ENCODE measurements around the gene TTN. TPM values are rescaled to one million over a fixed set of nuclear protein-coding genes. Genes with fewer than 3 reads are reported as not detected.

TTN gene
- polyA plus RNA-seq (2013, experiment 1 of 2; ENCODE audit: insufficient read length), result 0.72 TPM
- polyA plus RNA-seq (2013, experiment 2 of 2; ENCODE audit: insufficient read length), result 0.72 TPM

- DNase-seq, result no peak
These were observed at the start of gene TTN for GRCh38 chr2:178807227-178808008. Gene TTN, minus strand, starts transcription at chr2:178807423. Its CDS starts 2,781 bp downstream, at chr2:178804642.

DNA sequence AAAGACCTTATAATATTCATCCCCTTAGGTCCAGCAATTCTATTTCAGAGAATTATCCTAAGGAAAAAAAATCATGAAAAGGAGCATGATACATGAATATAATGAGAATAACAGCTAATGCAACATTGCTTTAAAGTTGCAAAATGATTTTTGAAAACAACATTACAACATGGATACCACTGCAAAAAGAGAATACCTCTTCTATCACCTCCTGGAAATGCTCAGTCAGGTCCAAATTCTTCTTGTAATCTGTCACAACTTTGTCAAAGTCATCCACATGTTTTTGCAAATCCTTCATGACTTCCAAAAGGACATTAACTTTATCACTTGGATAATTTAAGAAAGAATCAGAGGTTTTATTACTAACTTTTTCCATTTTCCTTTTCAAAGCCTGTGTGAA is 47.9 kb upstream of the TTN start:
- DNase-seq, result no peak

DNA sequence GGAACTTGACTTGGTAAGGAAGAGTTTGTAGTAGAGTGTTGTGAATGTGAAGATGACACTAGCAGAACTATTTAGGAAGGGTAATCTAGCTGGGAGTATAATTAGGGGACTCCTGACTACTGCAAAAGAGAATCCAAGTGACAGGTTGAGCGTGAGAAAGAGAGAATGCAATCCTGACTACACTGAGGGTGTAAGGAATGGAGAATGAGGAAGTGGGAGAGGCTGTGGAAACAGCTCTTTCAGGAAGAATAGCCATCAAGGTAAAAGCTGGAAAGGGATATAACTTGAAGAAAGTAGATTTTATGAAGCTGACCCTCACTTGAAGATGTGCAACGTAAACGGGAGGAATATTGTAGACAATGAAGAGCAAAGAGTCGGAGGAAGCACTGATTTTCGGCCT is 41.1 kb upstream of the TTN start:
- DNase-seq, result no peak

- DNase-seq, result no peak
These were observed 39.2 kb upstream of the TTN start for GRCh38 chr2:178846458-178846802.

GRCh38 chr2:178845566-178846457 is 38.6 kb upstream of the TTN start:
- DNase-seq, result peak; percentile 50

- DNase-seq, result no peak
These were observed 37.5 kb upstream of the TTN start for GRCh38 chr2:178844701-178845100.

DNA sequence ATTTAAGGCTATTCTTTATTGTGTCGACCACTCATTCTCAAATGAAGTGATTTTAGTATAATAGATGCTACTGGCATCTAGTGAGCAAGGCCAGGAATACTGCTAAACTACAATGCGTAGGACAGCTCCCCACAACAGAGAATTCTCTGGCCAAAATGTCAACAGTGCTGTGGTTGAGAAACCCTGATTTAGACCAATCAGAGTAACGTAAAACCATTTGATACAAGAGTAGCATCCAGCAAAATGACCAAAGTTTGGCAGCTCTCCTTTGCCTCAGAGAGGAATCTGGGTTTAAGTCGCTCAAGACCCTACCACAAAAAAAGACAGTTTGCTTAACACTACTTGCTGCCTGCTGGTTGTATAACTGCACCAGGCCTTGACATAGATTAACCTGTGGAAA is 37.0 kb upstream of the TTN start:
- DNase-seq, result no peak

GRCh38 chr2:178843697-178844096 is 36.5 kb upstream of the TTN start:
- DNase-seq, result no peak

- DNase-seq, result no peak
These were observed 29.6 kb upstream of the TTN start for GRCh38 chr2:178836807-178837206.

DNA sequence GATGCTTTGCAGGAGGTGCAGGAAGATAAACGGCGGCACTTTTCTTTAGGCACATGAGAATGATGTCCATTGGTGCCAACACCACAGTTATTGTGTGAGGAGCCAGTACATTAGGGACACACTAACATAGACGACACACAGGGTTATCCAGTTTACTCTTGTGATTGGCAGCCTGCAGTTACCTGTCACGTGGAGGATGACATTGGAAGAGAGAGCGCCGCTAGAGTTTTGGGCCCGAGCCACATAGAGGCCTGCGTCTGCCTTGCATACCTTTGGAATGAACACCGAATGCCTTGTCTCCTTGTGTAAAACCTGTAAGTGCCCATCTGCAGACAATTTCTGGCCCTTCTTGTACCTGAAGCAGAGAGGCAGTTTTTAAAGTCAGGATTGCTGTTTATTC is 26.9 kb upstream of the TTN start:
- no peak for DNase-seq

DNA sequence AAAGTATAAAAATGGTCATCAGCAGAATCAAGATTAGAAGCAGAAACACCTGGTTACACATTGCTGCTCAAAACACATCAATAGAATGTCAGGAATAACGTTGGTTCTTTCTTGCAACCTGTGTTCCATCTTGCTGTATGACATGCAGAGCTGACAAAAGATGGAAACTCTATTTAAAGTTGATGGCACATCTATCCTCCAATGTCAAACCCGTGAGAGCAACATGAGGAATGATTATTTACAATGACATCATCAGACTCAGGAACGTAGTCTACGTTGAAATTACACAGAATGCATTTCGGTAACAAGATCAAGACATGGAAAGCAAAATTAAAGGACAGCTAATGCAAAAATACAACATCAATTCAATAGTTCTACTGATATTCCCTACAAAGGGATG is 26.2 kb upstream of the TTN start:
- DNase-seq, result no peak

DNA sequence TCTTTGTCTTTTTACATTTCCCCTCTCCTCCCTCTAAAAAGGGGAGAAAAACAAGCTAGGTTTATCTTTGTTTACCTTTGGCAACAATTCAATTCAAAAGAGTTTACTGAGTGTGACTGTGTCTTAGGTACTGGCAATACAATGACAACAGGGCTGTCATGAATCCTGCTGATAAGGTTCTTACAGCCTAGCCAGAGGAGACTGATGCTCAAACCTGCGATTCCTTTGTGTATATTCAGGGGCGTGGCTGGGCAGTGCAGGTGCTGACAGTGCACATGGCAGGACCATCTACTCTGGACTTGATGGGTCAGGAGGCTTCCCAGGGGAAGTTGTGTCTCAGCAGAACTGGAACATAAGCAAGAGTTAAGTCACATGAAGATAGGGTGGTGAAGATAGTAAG is 23.2 kb upstream of the TTN start:
- DNase-seq, result no peak

DNA sequence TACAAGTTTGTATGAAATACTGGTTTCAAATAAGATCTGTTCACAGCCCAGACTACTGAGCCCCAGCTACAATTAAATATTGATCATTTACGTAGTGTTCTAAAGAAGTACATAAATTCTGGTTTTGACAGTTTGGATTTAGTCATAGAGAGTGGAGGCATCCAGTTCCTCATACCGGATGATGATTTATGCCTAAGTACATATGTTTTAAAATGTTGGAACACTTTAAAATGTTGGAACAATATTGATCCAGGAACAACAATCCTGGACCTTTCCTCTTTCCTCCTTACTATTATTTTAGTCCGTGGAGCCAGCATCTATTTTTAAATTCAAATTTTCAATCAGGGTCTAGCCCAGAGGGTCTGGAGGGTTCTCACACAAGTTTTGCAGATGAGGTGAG is 22.8 kb upstream of the TTN start:
- DNase-seq, result no peak

GRCh38 chr2:178829299-178829960 is 22.2 kb upstream of the TTN start:
- DNase-seq, result no peak

DNA sequence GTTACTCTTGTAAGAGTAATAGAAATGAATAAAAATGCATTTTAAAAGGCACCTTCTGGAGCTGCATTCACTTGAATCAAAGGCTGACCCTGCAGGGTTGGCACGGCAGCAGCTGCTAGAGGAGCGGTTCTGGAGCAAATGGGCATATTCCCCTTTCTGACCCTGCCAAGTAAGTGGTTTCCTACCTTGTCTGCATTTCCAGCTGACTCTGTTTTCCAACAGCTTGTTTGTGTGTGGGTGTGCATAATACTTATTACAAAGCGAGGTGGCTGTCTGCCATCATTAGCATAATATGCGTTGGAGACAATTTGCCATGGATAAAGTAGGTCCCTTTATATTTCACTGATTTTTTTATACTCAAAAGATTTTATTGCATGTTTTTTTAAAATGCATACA is 21.3 kb upstream of the TTN start:
- DNase-seq, result no peak

DNA sequence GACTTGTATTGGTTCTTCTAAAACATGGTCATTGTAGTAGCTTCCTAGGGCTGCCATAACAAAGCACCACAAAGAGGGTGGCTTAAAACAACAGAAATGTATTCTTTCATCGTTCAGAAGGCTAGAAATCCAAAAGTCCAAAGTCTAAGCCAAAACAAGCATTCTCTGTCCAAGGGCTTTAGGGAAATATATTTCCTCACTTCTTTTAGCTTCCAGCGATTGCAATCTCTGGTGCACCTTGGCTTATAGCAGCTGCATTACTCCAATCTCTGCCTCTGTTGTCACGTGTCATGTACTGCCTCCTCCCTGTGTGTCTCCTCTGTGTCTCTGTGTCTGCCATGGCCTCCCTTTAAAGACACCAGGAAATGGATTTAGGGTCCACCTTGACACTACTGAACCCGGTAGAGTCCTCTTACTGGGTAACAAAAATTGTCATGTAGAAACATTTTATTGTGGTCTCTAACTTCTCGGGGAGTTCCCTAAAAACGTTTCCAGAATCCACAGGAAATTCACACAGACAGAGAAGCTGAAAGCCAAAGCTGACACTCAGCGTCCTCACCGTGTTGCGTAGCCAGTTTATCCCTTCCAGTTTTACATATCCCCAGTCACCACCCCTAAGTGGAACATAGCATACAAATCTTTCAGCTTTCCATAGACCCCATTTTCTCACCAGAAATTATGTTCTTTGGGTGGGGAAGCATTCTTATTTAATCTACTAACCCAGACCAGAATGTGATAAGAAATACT is 20.7 kb upstream of the TTN start:
- no peak for DNase-seq

DNA sequence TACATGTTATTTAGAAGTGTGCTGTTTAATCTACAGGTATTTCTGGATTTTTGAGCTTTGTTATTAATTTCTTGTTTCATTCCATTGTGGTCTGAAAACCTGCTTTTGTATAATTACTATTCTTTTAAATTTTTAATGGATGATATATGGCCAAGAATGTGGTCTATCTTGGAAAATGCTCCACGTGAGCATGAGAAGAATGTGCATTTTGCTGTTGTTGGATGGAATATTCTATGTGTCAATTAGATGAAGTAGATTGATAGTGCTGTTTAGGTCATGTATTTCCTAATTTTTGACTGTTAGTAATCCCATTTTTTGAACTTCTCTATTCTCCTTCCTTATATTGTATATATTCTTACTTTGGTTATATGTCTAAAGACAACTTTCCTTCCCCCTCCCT is 19.9 kb upstream of the TTN start:
- no peak for DNase-seq

DNA sequence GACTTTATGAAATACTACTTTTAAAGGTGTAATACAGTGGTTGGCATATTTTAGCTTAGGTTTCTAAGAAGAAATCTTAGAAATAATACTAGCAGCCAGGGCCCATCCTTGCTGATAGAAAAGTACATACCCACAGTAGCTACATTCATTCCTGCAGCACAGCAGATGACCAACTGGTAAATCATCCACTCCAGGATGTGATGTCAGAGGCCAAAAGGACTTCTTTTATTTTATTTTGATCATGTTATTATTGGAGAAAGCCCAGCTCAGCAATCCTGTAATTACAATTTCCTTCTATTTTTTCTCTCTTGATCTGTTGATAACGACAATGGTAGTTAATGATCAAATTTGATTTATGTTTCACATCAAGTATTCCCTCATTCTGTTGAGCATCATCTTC is 18.0 kb upstream of the TTN start:
- DNase-seq, result peak; percentile 20

DNA sequence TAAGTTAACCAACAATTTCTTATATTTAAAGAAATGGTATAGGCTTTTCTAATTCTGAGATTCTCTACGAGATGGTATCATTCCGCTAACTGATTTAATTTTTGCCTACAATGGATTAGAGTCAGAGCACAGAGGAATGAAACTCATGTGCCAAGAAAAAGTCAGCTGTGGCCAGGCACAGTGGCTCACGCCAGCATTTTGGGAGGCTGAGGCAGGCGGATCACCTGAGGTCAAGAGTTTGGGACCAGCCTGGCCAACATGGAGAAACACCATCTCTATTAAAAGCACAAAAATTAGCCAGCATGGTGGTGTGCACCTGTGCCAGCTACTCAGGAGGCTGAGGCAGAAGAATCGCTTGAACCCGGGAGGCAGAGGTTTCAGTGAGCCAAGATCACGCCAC is 17.0 kb upstream of the TTN start:
- DNase-seq, result no peak

GRCh38 chr2:178819992-178820391 is 12.8 kb upstream of the TTN start:
- no peak for DNase-seq

DNA sequence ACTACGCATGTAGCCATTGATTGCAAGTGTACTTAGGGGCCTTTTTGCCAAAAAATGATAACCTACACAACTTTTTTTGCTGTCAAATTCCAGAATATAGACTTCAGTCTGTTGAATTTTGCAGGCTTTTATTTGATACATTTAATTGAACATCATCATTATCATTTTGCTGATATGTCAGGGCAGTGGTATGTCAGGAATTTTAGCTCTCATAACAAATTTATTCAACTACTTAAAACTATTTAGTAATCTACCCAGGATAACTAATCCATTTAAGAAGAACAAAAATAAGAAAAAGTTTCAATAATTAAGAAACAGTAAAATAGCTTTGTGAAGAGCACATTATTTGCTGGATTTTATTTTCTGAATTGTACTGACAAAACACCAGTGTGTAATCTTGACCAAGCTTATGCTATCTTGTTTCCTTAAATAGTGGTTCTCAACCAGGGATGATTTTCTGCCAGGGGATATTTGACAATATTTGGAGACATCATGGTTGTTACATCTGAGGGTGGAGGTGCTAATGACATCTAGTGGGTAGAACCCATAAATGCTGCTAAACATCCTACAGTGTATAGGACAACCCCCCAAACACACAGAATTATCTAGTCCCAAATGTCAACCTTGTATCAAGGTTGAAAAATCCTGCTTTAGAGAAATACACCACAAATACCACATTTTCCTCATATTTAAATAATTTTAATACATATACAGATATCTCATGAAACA is 12.1 kb upstream of the TTN start:
- no peak for DNase-seq

DNA sequence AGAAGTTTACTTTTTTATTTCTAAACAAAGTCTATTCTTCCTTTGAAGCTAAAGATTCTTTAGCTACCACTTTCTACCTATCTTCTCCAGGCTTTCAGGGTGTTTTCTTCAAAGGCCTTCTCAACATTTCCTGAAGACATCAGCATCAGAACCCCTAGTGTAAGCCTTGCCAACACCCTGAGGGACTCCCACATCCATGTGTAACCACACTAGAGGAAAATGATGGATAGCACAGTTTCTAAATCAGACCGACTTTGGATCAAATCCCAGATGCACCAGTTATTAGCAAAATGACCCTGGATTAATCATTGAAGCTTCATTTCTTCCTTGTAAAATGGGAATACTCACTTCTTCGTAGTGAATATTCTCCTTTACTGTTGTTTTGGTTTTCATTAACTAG is 4.7 kb upstream of the TTN start:
- no peak for DNase-seq
